ENCODE data around the gene UBA7.

The UBA7 gene

DNA sequence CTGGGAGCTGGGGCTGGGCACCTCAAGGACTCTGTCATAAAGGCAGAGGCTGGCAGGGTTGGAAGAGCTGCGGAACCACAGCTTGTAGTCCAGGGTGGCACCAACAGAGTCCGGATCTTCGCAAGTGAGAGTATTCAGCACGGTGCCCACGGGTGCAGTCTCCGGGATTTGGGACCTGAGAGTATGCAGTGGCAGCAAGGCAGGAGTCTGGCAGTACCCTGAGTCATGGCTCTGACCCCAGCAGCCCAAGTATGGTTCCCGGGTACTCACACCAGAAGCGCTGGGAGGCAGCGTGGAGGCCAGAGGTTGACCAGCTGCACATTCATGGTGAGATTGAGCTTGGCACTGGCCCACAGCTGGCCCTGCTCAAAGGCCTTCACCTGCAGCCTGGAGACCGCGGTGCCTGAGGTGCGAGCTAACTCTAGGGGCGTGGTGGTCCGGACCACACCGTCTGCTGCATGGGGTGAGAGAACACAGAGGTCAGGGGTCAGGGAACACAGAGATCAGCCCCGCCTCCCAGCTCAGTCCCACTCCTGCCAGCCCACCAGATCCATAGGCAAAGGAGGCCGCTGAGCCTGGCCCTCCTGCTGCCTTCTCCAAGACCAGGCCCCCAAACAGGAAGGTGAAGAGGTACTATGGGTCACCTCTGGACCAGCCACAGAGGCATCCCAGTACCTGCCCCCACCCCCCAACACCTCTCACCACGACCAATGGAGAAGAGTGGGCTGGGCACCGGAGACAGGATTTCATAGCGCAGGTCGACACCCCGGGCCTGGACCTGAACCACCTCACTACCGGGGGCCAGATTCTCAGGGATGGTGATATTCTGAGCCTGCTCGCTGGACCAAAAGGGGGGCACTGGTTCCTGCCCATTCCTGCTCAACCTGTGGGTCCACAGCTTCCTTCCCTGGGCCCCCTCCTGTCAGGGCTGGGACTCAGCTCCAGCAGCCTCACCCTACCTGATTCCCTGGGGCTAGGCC is 18.5 kb downstream of the UBA7 start:
- Histone ChIP-seq H3K27ac (no peak overlapping the region), H3K36me3 (no peaks in the 10 kb centered on the region), H3K9me3 (no peaks in the 10 kb centered on the region), H3K27me3 (no peaks in the 10 kb centered on the region), H3K4me1 (peaks cover 0 to 11% (median 4%) of the 10 kb centered on the region in 4 donors), H3K4me3 (no peak overlapping the region)
- intact Hi-C loops (cut with DNase I; ENCODE audit: low total_unique reads) = no loop called here
- no peak for TF ChIP-seq CTCF (IDR thresholded peaks at IDR 0.05)
- no peak for DNase-seq

- H3K4me3 ChIP-seq = no peak overlapping the region
- no peaks in the 10 kb centered on the region for H3K27me3 ChIP-seq
- H3K9me3 ChIP-seq = no peaks in the 10 kb centered on the region
- H3K4me1 ChIP-seq = peaks cover 0 to 3% (median under 1%) of the 10 kb centered on the region in 4 donors
- peak in 1 of 2 donors; percentile 1 for DNase-seq
- no peak overlapping the region for H3K27ac ChIP-seq
- no peaks in the 10 kb centered on the region for H3K36me3 ChIP-seq
- TF ChIP-seq CTCF (IDR thresholded peaks at IDR 0.05) = no peak
- intact Hi-C loops (cut with DNase I; ENCODE audit: low total_unique reads) = no loop called here
Observed at GRCh38 chr3:49794431-49794830, 19.3 kb downstream of the UBA7 start.

GRCh38 chr3:49793486-49794085 is 20.2 kb downstream of the UBA7 start:
- Histone ChIP-seq H3K4me3 (no peak overlapping the region), H3K9me3 (no peaks in the 10 kb centered on the region), H3K4me1 (no peaks in the 10 kb centered on the region), H3K36me3 (no peaks in the 10 kb centered on the region), H3K27me3 (no peaks in the 10 kb centered on the region), H3K27ac (no peak overlapping the region)
- TF ChIP-seq CTCF (IDR thresholded peaks at IDR 0.05) = no peak
- peak in 1 of 2 donors; percentile 59 for DNase-seq
- intact Hi-C loops (cut with DNase I; ENCODE audit: low total_unique reads) = no loop called here

GRCh38 chr3:49792371-49793150 is 21.2 kb downstream of the UBA7 start:
- TF ChIP-seq CTCF (IDR thresholded peaks at IDR 0.05) = no peak
- Histone ChIP-seq H3K36me3 (no peaks in the 10 kb centered on the region), H3K4me1 (no peaks in the 10 kb centered on the region), H3K4me3 (no peak overlapping the region), H3K9me3 (no peaks in the 10 kb centered on the region), H3K27ac (no peak overlapping the region), H3K27me3 (no peaks in the 10 kb centered on the region)
- intact Hi-C loops (cut with DNase I; ENCODE audit: low total_unique reads) = no loop called here
- DNase-seq = peak in 1 of 2 donors; percentile 58

DNA sequence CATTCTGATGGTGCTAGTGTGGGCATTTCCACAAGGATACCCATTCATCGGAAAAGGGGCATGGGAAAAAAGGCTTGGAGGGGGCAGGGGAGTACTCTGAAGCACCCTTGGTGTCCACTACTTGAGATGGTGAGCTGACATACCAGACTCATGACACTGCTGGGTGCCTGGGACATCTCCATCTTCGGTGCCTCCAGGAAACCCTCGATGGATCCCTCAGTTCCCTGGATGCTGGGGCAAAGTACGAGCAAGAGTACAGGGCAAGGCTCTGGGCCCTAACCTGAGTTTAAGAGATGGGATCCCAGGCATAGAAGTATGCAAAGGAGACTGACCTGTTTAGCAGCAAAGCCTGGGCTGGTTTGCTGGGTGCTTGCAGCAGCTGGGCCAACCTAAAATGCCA is 22.2 kb downstream of the UBA7 start:
- Histone ChIP-seq H3K4me3 (no peak overlapping the region), H3K36me3 (no peaks in the 10 kb centered on the region), H3K4me1 (peaks cover 0 to 8% (median 5%) of the 10 kb centered on the region in 4 donors), H3K27me3 (no peaks in the 10 kb centered on the region), H3K9me3 (no peaks in the 10 kb centered on the region), H3K27ac (no peak overlapping the region)
- no peak for TF ChIP-seq CTCF (IDR thresholded peaks at IDR 0.05)
- DNase-seq = peak in 1 of 2 donors; percentile 35
- intact Hi-C loops (cut with DNase I; ENCODE audit: low total_unique reads) = no loop called here
